OCI-LY7 (cell line): ENCODE measurements around the gene SLC2A13.

Experiments
- EZH2phosphoT487 ChIP-seq: fragments of 200-600 bp; sonication (generic); IDR thresholded peaks from 2 replicates; pipeline ENCODE4 v1.6.1; 2018; ENCODE audit warnings: low read depth, borderline replicate concordance, mild to moderate bottlenecking, mixed run types, antibody characterized with exemption, low read length, moderate library complexity, mixed read lengths
- TF ChIP-seq, protein P1 (sequence below): fragments of 200-600 bp; sonication (generic); conservative IDR thresholded peaks from 2 replicates; pipeline ENCODE4 v1.5.1; 2014; ENCODE audit warnings: mild to moderate bottlenecking, antibody characterized with exemption, low read length, moderate library complexity, mixed read lengths

- no peak for TF ChIP-seq EZH2phosphoT487
- TF ChIP-seq, protein P1, sequence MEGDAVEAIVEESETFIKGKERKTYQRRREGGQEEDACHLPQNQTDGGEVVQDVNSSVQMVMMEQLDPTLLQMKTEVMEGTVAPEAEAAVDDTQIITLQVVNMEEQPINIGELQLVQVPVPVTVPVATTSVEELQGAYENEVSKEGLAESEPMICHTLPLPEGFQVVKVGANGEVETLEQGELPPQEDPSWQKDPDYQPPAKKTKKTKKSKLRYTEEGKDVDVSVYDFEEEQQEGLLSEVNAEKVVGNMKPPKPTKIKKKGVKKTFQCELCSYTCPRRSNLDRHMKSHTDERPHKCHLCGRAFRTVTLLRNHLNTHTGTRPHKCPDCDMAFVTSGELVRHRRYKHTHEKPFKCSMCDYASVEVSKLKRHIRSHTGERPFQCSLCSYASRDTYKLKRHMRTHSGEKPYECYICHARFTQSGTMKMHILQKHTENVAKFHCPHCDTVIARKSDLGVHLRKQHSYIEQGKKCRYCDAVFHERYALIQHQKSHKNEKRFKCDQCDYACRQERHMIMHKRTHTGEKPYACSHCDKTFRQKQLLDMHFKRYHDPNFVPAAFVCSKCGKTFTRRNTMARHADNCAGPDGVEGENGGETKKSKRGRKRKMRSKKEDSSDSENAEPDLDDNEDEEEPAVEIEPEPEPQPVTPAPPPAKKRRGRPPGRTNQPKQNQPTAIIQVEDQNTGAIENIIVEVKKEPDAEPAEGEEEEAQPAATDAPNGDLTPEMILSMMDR = no peak
Measured at GRCh38 chr12:39803151-39803550, 302.7 kb downstream of the SLC2A13 start.
